Glomerular visceral epithelial cell (primary cell): Measurements from ENCODE around the gene TBCCD1.

Experiments
- DNase-seq: peaks from one replicate; pipeline ENCODE4 v3.0.0-alpha.2; 2016; ENCODE audit errors: extremely low spot score

The TBCCD1 gene

GRCh38 chr3:186567072-186567921, at the start of gene TBCCD1:
TSS of gene TBCCD1 (minus strand) at chr3:186567339. CDS start at chr3:186564329, 3,010 bp downstream.
- DNase-seq = peak; percentile 92

GRCh38 chr3:186616299-186616617, 49.1 kb upstream of the TBCCD1 start:
- DNase-seq = no peak

- peak; percentile 78 for DNase-seq
Observed at GRCh38 chr3:186614597-186615483, 47.7 kb upstream of the TBCCD1 start.

GRCh38 chr3:186614266-186614596, 47.1 kb upstream of the TBCCD1 start:
- no peak for DNase-seq

- no peak for DNase-seq
Observed at GRCh38 chr3:186613637-186614265, 46.6 kb upstream of the TBCCD1 start.

- DNase-seq = no peak
Observed at GRCh38 chr3:186612721-186613636, 45.8 kb upstream of the TBCCD1 start, which contains the start of gene AHSG. TSS of gene AHSG (plus strand) at chr3:186613060. CDS start at chr3:186613142, 82 bp downstream.

- DNase-seq = no peak
Observed at GRCh38 chr3:186612065-186612464, 44.9 kb upstream of the TBCCD1 start.

- peak; percentile 40 for DNase-seq
Observed at GRCh38 chr3:186609247-186609868, 42.2 kb upstream of the TBCCD1 start.

- no peak for DNase-seq
Observed at GRCh38 chr3:186608624-186609215, 41.6 kb upstream of the TBCCD1 start.

GRCh38 chr3:186605561-186606545, 38.7 kb upstream of the TBCCD1 start:
- no peak for DNase-seq

GRCh38 chr3:186605078-186605477, 37.9 kb upstream of the TBCCD1 start:
- DNase-seq = no peak

- no peak for DNase-seq
Observed at GRCh38 chr3:186603159-186603558, 36.0 kb upstream of the TBCCD1 start.

- DNase-seq = no peak
Observed at GRCh38 chr3:186600896-186601295, 33.8 kb upstream of the TBCCD1 start.

GRCh38 chr3:186599785-186600166, 32.6 kb upstream of the TBCCD1 start:
- no peak for DNase-seq

GRCh38 chr3:186599142-186599784, 32.1 kb upstream of the TBCCD1 start:
- no peak for DNase-seq

GRCh38 chr3:186598794-186599141, 31.6 kb upstream of the TBCCD1 start:
- DNase-seq = no peak

- DNase-seq = peak; percentile 92
Observed at GRCh38 chr3:186598108-186598784, 31.1 kb upstream of the TBCCD1 start.
